WTC11 (cell line): Measurements from ENCODE around the gene PAK1. TPM values are rescaled to one million over a fixed set of nuclear protein-coding genes. Genes with fewer than 3 reads are reported as not detected.

ENCODE experiments used
- ATAC-seq: fragments of 200-7000 bp; cut with Tn5 transposase; 2 replicates; pipeline ENCODE4 v1.10.0; 2021; ENCODE audit warnings: mild to moderate bottlenecking, moderate library complexity
- CTCF ChIA-PET: fragments of 300-600 bp; sonication (Branson Sonifier 250); formaldehyde crosslinking; loops from one replicate; lab custom pipeline; 2021; ENCODE audit warnings: antibody characterized with exemption; lab: Charles Lee
- POLR2A ChIA-PET: fragments of 350-600 bp; sonication (Branson Sonifier 250); formaldehyde crosslinking; loops from one replicate; lab custom pipeline; 2021; ENCODE audit warnings: antibody characterized with exemption; lab: Charles Lee
- DNase-seq: peaks from one replicate; pipeline ENCODE4 v3.0.0; 2021; ENCODE audit warnings: low spot score
- H3K27ac Mint-ChIP-seq: 2 replicates; pipeline ENCODE4 v1.8.0; 2021; ENCODE audit warnings: mixed read lengths
- H3K27me3 Mint-ChIP-seq: 2 replicates; pipeline ENCODE4 v1.8.0; 2021; ENCODE audit warnings: low read depth, mild to moderate bottlenecking, moderate library complexity, mixed read lengths
- H3K36me3 Mint-ChIP-seq: 2 replicates; pipeline ENCODE4 v1.8.0; 2021; ENCODE audit warnings: mixed read lengths
- H3K4me1 Mint-ChIP-seq: 2 replicates; pipeline ENCODE4 v1.8.0; 2022; ENCODE audit warnings: mixed read lengths
- H3K4me3 Mint-ChIP-seq: 2 replicates; pipeline ENCODE4 v1.8.0; 2021; ENCODE audit warnings: mild to moderate bottlenecking, moderate library complexity, mixed read lengths
- H3K9me3 Mint-ChIP-seq: 2 replicates; pipeline ENCODE4 v1.8.0; 2021; ENCODE audit warnings: mixed read lengths
- CBFB ChIP-seq: sonication (generic); formaldehyde crosslinking; IDR thresholded peaks from 2 replicates; pipeline ENCODE4 v1.8.1; 2022; ENCODE audit warnings: mild to moderate bottlenecking, low read depth, missing genetic modification reagents
- ELF4 ChIP-seq: sonication (generic); formaldehyde crosslinking; IDR thresholded peaks from 2 replicates; pipeline ENCODE4 v1.8.1; 2022; ENCODE audit warnings: low read depth, mild to moderate bottlenecking, moderate library complexity, missing genetic modification reagents
- EMX1 ChIP-seq: fragments of 250-450 bp; sonication (Bioruptor Pico); IDR thresholded peaks from 2 replicates; pipeline ENCODE4 v1.8.0; 2021; ENCODE audit warnings: mild to moderate bottlenecking
- GABPB1 ChIP-seq: sonication (generic); formaldehyde crosslinking; IDR thresholded peaks from 2 replicates; pipeline ENCODE4 v1.8.1; 2023; ENCODE audit warnings: mild to moderate bottlenecking, missing genetic modification reagents
- NFATC4 ChIP-seq: fragments of 250-450 bp; sonication (Bioruptor Pico); IDR thresholded peaks from 2 replicates; pipeline ENCODE4 v1.9.0; 2021; ENCODE audit warnings: mild to moderate bottlenecking
- NR3C1 ChIP-seq: sonication (generic); formaldehyde crosslinking; conservative IDR thresholded peaks from 2 replicates; pipeline ENCODE4 v1.8.1; 2023; ENCODE audit warnings: low read depth, mild to moderate bottlenecking, missing genetic modification reagents
- SOX15 ChIP-seq: fragments of 250-450 bp; sonication (Bioruptor Pico); IDR thresholded peaks from 2 replicates; pipeline ENCODE4 v1.9.0; 2021; ENCODE audit warnings: mild to moderate bottlenecking
- TEAD1 ChIP-seq: sonication (generic); formaldehyde crosslinking; IDR thresholded peaks from 2 replicates; pipeline ENCODE4 v1.8.0; 2022; ENCODE audit warnings: mild to moderate bottlenecking, missing genetic modification reagents
- TEAD4 ChIP-seq: sonication (generic); formaldehyde crosslinking; IDR thresholded peaks from 2 replicates; pipeline ENCODE4 v1.8.0; 2022; ENCODE audit warnings: mild to moderate bottlenecking, missing genetic modification reagents
- TP53 ChIP-seq: sonication (generic); formaldehyde crosslinking; IDR thresholded peaks from 2 replicates; pipeline ENCODE4 v1.8.1; 2023; ENCODE audit warnings: mild to moderate bottlenecking, missing genetic modification reagents
- total RNA-seq: library from RNA; stranded (reverse); gene quantifications from 3 replicates; pipeline ENCODE4 v1.2.3, GENCODE V29; 2021
- TF ChIP-seq, protein P1 (sequence below): sonication (generic); formaldehyde crosslinking; IDR thresholded peaks from 2 replicates; pipeline ENCODE4 v1.8.1; 2022; ENCODE audit warnings: mild to moderate bottlenecking, moderate library complexity, missing genetic modification reagents
- TF ChIP-seq, protein P2 (sequence below): fragments of 250-450 bp; sonication (Bioruptor Pico); IDR thresholded peaks from 2 replicates; pipeline ENCODE4 v1.8.0; 2021; ENCODE audit warnings: mild to moderate bottlenecking
- TF ChIP-seq, protein P3 (sequence below): sonication (generic); formaldehyde crosslinking; IDR thresholded peaks from 2 replicates; pipeline ENCODE4 v1.8.0; 2022; ENCODE audit warnings: mild to moderate bottlenecking, missing genetic modification reagents
- TF ChIP-seq, protein P4 (sequence below): sonication (generic); formaldehyde crosslinking; IDR thresholded peaks from 2 replicates; pipeline ENCODE4 v1.8.1; 2023; ENCODE audit warnings: mild to moderate bottlenecking, missing genetic modification reagents
- TF ChIP-seq, protein P5 (sequence below): sonication (generic); formaldehyde crosslinking; IDR thresholded peaks from 2 replicates; pipeline ENCODE4 v1.8.0; 2023; ENCODE audit warnings: missing genetic modification reagents, mild to moderate bottlenecking, borderline replicate concordance
- TF ChIP-seq, protein P6 (sequence below): sonication (generic); formaldehyde crosslinking; IDR thresholded peaks from 2 replicates; pipeline ENCODE4 v1.8.1; 2023; ENCODE audit warnings: mild to moderate bottlenecking, missing genetic modification reagents, moderate library complexity
- TF ChIP-seq, protein P7 (sequence below): sonication (generic); formaldehyde crosslinking; conservative IDR thresholded peaks from 2 replicates; pipeline ENCODE4 v1.8.1; 2023; ENCODE audit warnings: mild to moderate bottlenecking, low read depth, missing genetic modification reagents, moderate library complexity

PAK1 gene
- total RNA-seq, 1 experiment from 2014 or later = 160 TPM

DNA sequence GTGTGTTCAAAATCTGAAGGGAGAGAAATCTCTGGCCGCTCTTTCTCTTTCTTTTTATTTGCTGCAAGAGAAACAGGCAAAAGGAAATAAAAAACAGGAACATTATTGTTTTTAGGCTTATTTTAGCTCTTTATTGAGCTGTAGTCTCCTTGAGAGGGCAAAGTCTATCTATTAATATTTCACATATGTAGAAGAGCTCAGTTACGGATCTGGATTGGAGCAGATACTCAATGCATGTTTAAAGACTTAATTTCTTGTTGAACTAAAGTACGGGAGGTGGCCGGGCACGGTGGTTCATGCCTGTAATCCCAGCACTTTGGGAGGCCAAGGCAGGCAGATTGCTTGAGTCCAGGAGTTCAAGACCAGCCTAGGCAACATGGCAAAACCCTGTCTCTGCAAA, 94.0 kb downstream of the PAK1 start (continued):
- TF ChIP-seq, protein P1, sequence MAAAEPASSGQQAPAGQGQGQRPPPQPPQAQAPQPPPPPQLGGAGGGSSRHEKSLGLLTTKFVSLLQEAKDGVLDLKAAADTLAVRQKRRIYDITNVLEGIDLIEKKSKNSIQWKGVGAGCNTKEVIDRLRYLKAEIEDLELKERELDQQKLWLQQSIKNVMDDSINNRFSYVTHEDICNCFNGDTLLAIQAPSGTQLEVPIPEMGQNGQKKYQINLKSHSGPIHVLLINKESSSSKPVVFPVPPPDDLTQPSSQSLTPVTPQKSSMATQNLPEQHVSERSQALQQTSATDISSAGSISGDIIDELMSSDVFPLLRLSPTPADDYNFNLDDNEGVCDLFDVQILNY (CRISPR knock-in tag) = no peak
- TF ChIP-seq TEAD1 (CRISPR knock-in tag) = no peak
- TF ChIP-seq, protein P2, sequence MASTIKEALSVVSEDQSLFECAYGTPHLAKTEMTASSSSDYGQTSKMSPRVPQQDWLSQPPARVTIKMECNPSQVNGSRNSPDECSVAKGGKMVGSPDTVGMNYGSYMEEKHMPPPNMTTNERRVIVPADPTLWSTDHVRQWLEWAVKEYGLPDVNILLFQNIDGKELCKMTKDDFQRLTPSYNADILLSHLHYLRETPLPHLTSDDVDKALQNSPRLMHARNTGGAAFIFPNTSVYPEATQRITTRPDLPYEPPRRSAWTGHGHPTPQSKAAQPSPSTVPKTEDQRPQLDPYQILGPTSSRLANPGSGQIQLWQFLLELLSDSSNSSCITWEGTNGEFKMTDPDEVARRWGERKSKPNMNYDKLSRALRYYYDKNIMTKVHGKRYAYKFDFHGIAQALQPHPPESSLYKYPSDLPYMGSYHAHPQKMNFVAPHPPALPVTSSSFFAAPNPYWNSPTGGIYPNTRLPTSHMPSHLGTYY (CRISPR knock-in tag) = no peak

DNA sequence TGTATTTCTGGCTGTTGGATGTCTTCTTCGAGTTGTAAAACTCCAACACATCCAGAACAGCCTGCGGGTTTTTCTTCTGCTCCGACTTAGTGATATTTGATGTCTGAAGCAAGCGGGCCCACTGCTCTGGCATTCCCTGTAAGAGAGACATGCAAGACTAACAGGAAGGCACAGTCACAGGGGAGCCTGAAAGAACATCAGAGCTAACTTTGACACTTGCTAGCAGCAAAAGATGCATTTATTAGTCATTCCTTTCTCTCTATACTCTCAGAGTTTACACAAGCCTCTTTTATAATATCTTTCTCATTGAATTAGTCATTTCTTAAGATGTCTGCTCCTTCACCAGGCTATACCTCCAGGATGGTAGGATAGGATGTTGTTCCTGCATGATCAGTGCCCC, 94.6 kb downstream of the PAK1 start:
- TF ChIP-seq, protein P3, sequence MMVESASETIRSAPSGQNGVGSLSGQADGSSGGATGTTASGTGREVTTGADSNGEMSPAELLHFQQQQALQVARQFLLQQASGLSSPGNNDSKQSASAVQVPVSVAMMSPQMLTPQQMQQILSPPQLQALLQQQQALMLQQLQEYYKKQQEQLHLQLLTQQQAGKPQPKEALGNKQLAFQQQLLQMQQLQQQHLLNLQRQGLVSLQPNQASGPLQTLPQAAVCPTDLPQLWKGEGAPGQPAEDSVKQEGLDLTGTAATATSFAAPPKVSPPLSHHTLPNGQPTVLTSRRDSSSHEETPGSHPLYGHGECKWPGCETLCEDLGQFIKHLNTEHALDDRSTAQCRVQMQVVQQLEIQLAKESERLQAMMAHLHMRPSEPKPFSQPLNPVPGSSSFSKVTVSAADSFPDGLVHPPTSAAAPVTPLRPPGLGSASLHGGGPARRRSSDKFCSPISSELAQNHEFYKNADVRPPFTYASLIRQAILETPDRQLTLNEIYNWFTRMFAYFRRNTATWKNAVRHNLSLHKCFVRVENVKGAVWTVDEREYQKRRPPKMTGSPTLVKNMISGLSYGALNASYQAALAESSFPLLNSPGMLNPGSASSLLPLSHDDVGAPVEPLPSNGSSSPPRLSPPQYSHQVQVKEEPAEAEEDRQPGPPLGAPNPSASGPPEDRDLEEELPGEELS = no peak
- TF ChIP-seq NR3C1 (CRISPR knock-in tag) (no peak), GABPB1 (CRISPR knock-in tag) (no peak), SOX15 (CRISPR knock-in tag) (no peak), EMX1 (CRISPR knock-in tag) (no peak), ELF4 (CRISPR knock-in tag) (no peak), TEAD4 (CRISPR knock-in tag) (no peak), NFATC4 (no peak), TP53 (no peak), CBFB (CRISPR knock-in tag) (no peak)
- TF ChIP-seq, protein P4, sequence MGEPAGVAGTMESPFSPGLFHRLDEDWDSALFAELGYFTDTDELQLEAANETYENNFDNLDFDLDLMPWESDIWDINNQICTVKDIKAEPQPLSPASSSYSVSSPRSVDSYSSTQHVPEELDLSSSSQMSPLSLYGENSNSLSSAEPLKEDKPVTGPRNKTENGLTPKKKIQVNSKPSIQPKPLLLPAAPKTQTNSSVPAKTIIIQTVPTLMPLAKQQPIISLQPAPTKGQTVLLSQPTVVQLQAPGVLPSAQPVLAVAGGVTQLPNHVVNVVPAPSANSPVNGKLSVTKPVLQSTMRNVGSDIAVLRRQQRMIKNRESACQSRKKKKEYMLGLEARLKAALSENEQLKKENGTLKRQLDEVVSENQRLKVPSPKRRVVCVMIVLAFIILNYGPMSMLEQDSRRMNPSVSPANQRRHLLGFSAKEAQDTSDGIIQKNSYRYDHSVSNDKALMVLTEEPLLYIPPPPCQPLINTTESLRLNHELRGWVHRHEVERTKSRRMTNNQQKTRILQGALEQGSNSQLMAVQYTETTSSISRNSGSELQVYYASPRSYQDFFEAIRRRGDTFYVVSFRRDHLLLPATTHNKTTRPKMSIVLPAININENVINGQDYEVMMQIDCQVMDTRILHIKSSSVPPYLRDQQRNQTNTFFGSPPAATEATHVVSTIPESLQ (CRISPR knock-in tag) = no peak
- TF ChIP-seq, protein P5, sequence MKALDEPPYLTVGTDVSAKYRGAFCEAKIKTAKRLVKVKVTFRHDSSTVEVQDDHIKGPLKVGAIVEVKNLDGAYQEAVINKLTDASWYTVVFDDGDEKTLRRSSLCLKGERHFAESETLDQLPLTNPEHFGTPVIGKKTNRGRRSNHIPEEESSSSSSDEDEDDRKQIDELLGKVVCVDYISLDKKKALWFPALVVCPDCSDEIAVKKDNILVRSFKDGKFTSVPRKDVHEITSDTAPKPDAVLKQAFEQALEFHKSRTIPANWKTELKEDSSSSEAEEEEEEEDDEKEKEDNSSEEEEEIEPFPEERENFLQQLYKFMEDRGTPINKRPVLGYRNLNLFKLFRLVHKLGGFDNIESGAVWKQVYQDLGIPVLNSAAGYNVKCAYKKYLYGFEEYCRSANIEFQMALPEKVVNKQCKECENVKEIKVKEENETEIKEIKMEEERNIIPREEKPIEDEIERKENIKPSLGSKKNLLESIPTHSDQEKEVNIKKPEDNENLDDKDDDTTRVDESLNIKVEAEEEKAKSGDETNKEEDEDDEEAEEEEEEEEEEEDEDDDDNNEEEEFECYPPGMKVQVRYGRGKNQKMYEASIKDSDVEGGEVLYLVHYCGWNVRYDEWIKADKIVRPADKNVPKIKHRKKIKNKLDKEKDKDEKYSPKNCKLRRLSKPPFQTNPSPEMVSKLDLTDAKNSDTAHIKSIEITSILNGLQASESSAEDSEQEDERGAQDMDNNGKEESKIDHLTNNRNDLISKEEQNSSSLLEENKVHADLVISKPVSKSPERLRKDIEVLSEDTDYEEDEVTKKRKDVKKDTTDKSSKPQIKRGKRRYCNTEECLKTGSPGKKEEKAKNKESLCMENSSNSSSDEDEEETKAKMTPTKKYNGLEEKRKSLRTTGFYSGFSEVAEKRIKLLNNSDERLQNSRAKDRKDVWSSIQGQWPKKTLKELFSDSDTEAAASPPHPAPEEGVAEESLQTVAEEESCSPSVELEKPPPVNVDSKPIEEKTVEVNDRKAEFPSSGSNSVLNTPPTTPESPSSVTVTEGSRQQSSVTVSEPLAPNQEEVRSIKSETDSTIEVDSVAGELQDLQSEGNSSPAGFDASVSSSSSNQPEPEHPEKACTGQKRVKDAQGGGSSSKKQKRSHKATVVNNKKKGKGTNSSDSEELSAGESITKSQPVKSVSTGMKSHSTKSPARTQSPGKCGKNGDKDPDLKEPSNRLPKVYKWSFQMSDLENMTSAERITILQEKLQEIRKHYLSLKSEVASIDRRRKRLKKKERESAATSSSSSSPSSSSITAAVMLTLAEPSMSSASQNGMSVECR (CRISPR knock-in tag) = no peak
- TF ChIP-seq, protein P6, sequence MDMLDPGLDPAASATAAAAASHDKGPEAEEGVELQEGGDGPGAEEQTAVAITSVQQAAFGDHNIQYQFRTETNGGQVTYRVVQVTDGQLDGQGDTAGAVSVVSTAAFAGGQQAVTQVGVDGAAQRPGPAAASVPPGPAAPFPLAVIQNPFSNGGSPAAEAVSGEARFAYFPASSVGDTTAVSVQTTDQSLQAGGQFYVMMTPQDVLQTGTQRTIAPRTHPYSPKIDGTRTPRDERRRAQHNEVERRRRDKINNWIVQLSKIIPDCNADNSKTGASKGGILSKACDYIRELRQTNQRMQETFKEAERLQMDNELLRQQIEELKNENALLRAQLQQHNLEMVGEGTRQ = no peak
- TF ChIP-seq, protein P7, sequence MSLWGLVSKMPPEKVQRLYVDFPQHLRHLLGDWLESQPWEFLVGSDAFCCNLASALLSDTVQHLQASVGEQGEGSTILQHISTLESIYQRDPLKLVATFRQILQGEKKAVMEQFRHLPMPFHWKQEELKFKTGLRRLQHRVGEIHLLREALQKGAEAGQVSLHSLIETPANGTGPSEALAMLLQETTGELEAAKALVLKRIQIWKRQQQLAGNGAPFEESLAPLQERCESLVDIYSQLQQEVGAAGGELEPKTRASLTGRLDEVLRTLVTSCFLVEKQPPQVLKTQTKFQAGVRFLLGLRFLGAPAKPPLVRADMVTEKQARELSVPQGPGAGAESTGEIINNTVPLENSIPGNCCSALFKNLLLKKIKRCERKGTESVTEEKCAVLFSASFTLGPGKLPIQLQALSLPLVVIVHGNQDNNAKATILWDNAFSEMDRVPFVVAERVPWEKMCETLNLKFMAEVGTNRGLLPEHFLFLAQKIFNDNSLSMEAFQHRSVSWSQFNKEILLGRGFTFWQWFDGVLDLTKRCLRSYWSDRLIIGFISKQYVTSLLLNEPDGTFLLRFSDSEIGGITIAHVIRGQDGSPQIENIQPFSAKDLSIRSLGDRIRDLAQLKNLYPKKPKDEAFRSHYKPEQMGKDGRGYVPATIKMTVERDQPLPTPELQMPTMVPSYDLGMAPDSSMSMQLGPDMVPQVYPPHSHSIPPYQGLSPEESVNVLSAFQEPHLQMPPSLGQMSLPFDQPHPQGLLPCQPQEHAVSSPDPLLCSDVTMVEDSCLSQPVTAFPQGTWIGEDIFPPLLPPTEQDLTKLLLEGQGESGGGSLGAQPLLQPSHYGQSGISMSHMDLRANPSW (CRISPR knock-in tag) = no peak
- ChIA-PET CTCF (interaction anchor here (0.8 kb wide), 1 partner anchor 332 kb away, joined by 4 read pairs; no protein-coding TSS in a partner anchor), POLR2A (no interaction called here)
- no peaks in the 10 kb centered on the region for H3K27me3 Mint-ChIP-seq
- peaks cover 60% of the 10 kb centered on the region for H3K36me3 Mint-ChIP-seq
- peak overlapping the region; percentile 24; the same call in 1 of the 2 replicates for H3K27ac Mint-ChIP-seq
- no peaks in the 10 kb centered on the region for H3K9me3 Mint-ChIP-seq
- no peak overlapping the region for H3K4me3 Mint-ChIP-seq
- no peaks in the 10 kb centered on the region for H3K4me1 Mint-ChIP-seq
- DNase-seq (no peak), ATAC-seq (no peak)
